T-helper 2 cell treated with Interferon-gamma antibody and Interleukin-4, amounts not matched to agents 100 ng/mL and 5 ng/mL, for 36 hours (primary cell): Measurements from ENCODE around the gene PPCDC. TPM values are rescaled to one million over a fixed set of nuclear protein-coding genes. Genes with fewer than 3 reads are reported as not detected.
"Not testable (repeated sequence)": the region's sequence is repeated elsewhere in the genome, so short reads cannot be mapped to it uniquely, and the experiment has no call there.

Experiments
- intact Hi-C: fragments of 100-400 bp; cut with micrococcal nuclease; formaldehyde crosslinking; loops from one replicate; pipeline ENCODE4 v1.15.1; 2023
- total RNA-seq: library from RNA; stranded (reverse); gene quantifications from 2 replicates; pipeline ENCODE4 v1.2.3, GENCODE V29; 2022

The PPCDC gene
- total RNA-seq, 1 donor from 2014 or later: 50.4 TPM

DNA sequence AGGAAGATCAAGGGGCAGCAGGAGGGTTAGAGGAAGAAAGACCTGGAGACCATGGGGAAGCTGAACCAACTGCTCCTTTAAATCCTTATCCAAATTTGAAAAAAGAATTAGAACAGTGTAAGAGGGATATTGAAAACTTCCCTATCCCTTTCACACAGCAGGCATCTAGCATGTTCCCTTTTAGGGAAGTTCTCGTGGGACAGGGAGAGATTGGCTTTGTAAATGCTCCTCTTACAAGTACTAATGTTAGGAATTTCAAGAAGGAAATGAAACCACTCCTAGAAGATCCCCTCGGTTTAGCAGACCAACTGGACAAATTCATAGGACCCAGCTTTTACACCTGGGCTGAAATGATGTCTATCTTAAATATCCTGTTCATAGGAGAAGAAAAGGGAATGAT lies 41.5 kb downstream of the PPCDC start:
- intact Hi-C loops: no loop called here

DNA sequence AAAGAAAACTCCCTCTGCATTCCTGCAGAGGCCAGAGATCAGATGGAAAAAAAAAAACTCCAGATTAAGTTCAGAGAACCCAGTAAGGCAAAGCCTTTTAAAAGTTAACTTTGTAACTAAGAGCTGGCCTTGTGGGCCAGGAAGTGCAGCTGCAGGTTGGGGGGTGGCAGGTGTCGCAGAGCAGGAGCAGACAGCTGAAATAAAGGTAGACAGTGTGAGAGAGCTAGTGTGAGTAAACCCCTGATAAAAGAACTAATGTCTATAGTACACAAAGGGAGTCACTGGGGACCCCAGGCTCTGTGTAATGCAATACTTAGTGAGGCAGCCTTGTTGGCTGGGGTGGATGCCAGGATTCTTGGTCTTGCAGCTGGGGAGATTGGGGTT lies 42.1 kb downstream of the PPCDC start:
- intact Hi-C loops: no loop called here

DNA sequence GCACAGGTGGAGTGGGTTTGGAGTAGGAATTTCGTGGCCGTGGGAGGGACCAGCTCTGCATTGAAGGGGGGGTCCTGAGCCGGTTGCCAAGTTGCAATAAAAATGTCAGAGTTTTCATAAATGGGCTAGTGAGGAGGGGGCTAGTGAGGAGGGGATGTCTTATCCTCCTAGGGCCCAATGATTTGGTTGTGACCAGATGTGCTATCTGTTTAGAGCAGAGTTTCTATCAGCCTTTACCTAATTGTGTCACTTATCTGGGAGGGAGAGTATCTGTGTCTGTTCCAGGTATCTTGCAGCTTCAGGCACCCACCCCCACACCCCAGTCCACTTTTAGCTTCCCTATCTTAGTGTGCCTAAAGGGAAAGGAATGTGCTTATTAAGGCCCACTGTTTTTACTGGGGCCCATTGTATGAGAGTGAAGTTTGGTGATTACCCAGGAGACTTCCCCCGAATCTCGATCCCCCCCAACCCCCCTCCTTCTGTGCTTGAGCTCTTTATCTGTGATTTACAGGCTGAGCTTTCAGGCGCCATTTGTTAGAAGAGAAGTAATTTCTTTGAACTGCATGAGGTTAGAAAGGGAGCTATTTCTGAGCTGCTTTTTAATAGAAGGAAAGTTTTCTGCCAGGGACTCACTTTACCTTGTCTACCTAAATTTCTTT lies 42.6 kb downstream of the PPCDC start:
- intact Hi-C loops: loop anchor here (2.0 kb wide), 1 partner anchor 23 kb away; no protein-coding TSS in a partner anchor

DNA sequence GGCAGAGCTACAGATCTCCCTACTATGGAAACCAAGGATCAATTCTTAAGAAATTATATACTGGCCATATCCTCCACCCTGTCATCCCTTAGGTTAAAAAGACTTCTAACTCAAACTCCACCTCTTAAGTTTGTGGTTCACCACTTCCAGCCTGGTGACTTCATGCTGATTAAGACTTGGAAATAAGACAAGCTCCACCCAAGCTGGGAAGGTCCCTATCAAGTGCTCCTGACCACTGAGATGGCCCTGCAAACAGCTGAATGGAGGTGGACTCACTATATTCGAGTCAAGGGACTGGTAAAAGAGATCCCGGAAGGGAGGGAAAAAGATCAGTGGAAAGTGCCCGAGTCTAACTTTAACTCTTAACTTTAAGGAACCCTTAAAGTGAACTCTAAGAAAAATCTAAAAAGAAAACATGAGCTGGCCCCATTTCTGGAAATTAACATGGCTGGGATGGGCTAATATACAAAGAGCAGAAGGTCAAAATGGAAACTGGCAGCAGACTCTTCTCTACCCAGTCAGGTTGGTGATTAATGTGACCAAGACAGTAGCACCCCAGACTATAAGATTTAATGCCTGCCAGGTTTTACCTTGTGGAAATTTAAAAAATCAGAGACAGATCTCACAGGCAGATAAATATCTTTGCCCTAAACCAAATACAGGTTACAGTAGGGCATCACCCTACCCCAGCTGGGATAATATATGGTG lies 43.9 kb downstream of the PPCDC start:
- intact Hi-C loops: loop anchor here (1.0 to 2.0 kb wide), 3 partner anchors 24 to 135 kb away; no protein-coding TSS in a partner anchor

DNA sequence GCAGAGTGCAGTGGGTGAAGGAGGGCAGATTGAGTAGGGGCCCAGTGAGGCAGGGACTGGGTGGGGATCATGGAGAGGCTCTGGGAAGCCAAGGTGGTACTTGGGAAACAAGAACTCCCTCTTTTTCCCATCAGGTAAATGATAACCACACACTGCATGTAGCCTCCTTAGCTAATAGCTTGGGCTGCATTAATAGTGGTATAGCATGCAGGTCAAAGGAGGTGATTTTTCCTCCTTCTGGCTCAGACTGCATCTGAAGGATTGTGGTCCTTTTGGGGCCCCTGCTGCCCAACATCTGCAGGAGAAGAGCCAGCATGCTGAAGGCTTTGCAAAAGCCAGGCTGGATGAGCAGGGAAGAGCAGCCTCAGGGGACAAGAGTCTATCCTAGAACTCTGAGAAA lies 45.4 kb downstream of the PPCDC start:
- intact Hi-C loops: no loop called here

DNA sequence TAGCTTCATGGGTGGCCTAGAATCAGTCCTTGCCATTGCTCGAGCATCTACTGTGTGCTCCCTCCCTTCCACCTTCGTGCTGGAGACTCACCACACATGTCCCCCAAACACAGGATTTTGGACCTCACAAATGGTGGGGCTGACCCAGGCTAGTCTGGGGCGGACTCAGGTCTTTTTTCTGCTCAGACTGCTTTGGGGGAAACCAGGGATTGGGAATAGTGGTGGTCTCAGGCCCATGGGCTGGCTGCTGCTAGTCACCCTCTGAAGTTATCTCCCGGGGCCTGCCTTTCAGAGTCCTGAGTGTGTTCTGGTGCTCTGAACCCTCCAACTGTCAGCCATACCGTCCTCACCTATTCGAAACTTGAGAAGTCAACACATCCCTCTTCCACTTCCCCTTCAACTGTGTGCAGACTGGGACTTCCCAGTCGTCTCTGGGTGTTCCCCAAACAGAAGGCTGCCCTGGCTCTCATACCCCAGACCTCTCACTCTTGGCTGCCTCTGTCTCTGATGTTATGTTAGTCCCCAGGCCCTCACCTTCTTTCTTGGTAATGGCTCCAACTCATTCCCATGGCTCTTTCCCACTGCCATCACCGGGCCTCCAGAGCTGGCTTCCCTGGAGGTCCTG lies 46.0 kb downstream of the PPCDC start:
- intact Hi-C loops: no loop called here

DNA sequence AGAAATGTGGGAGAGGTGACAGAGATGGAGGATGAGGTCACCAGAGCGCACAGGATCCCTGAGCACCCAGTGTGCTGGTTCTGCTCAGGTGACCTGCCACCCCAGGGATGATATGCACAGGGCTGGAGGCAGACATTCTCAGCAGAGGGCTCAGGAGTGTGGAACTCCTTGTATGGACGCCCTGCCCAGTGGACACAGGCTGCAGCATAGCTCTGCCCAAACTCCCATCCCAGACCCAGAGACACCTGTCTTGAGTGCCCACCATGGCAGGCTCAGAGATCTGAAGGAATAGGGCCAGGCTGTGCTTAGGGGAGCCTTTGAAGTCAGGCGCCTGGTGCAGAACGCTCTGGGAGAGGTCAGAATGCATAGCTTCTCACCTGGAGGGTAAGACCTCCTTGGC lies 47.3 kb downstream of the PPCDC start:
- intact Hi-C loops: no loop called here

DNA sequence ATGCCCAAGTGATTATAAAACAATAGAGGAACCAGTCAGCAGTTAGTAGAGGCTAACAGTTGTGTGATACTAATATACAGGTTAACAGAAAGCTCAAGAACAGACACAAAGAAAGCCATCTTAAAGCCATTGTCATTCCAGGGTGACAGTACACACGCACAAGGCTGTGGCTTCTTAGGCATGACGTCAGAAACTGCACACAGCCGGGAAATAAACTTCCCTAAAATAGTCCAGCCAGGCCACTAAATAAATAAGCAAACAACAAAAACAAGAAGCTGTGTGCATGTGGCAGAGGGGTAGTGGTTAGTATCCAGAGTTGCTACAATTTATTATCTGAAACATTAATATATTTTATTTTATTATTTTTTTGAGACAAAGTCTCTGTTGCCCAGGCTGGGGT lies 49.8 kb downstream of the PPCDC start:
- intact Hi-C loops: no loop called here

DNA sequence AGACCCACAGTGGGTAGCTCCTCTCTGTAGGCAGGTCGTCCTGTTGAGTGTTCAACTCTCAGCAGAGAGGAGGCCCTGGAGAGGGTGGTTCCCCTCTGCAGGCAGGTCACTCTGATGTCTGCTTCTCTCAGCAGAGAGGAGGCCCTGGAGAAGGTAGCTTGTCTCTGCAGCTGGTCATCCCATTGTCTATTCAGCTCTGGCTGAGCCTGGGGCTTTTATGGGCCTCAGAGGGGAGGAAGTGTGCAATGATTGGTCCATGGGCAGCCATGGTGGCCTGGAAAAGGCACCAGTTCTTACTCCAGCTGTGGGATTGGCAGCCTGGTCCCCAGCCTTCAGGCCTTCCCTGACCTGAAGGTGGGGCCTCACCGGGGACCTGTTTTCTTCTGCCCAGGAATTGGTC lies 52.9 kb downstream of the PPCDC start:
- intact Hi-C loops: no loop called here

DNA sequence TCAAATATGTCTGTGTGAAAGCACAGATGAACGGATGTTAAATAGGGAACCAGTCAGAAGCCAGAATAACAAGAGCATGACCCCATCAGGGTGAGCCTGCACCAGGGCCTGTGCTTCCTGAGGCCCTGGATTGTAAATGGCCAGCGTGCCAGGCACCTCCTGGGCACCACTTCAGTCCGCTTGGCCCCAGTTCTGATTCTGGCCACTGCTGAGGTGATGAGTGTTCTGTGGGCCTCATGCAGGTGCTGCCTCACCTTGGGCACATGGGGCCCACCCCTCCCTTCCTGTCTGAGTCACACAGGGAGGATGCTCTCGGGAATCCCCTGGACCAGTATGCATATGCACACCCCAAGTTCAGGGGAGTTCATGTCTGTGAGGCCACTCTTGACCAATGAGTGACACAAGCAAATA lies 54.2 kb downstream of the PPCDC start:
- intact Hi-C loops: not testable (repeated sequence)

DNA sequence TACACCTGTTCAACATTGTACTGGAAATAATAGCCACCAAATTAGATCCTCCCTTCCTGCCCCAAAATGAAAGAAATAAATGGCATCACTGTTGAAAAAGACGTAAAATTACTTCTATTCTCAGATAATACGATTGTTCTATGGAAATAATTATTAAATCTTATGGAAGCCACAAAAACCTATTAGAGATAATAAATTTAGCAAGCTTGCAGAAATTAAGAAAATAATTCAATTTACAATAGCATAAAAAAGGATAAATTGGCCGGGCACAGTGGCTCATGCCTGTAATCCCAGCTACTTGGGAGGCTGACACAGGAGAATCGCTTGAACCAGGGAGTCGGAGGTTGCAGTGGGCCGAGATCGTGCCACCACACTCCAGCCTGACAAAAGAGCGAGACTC lies 57.8 kb downstream of the PPCDC start:
- intact Hi-C loops: no loop called here

DNA sequence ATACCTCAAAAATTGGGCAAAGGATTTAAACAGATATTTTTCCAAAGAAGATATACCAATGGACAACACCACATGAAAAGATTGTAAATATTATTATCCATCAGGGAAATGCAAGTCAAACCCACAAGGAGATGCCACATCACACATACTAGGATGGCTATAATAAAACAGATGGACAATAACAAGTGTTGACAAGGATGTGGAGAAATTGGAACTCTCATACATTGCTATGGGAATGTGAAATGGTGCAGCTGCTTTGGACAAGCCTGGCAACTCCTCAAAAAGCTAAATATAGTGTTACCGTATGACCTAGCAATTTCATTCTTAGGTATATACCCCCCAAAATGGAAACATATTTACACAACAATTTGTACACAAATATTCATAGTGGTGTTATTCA lies 59.3 kb downstream of the PPCDC start:
- intact Hi-C loops: no loop called here

DNA sequence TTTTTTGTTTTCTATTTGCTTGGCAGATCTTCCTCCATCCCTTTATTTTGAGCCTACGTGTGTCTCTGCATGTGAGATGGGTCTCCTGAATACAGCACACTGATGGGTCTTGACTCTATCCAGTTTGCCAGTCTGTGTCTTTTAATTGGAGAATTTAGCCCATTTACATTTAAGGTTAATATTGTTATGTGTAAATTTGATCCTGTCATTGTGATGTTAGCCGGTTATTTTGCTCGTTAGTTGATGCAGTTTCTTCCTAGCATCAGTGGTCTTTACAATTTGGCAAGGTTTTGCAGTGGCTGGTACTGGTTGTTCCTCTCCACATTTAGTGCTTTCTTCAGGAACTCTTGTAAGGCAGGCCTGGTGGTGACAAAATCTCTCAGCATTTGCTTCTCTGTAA lies 62.3 kb downstream of the PPCDC start:
- intact Hi-C loops: not testable (repeated sequence)

DNA sequence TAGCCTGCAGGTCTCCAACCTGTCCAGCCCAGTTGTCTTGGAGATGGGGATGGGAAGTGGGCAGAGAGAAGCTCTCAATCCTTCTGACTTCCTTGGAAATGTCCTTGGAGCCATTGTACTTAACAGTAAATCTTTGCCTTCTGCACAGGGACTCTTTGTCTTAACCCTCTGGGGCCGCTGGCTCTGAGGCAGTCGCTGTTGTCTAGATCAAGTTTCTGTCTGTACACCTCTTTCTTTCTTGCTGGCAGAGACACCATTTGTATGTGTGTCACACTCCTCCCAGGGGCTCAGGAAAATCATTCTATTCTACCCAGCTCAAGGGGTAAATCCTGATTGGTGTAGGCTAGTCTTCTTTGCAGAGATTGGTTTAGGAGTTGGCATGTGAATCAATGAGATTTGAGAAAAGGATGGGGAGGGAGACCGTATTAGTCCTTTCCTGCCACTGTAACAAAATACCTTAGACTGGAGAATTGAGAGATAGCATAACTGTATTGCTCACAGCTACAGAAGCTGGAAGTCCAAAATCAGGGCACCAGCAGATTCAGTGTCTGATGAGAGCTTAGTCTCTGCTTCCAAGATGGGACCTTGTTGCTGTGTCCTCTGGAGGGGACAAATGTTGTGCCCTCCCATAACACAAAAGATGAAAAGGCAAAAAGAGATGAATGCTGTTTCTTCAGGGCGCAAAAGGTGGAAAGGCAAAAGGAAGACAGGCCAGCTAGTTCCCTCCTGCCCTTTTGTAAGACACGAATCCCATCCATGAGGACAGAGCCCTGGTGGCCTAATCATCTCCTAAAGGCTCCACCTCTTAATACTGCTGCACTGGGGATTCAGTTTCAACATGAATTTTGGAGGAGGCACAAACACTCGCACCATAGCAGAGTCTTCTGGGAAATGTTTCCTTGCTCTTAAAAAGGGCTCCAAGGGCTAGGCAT lies 66.3 kb downstream of the PPCDC start:
- intact Hi-C loops: no loop called here

DNA sequence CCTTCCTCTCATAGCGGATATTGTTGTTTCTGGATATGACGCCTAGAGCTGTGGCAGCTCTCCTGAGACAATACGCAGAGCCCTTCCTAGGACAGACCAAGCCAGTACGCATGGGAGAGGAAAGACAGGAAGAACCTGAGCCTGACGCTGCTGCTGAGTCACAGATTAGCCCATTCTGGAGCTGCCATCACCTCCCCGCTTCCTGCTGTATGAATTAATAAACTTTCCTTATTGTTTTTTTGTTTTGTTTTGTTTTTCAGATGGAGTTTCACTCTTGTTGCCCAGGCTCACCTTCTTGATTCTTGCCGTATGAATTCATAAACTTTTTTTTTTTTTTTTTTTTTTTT lies 67.0 kb downstream of the PPCDC start:
- intact Hi-C loops: no loop called here

DNA sequence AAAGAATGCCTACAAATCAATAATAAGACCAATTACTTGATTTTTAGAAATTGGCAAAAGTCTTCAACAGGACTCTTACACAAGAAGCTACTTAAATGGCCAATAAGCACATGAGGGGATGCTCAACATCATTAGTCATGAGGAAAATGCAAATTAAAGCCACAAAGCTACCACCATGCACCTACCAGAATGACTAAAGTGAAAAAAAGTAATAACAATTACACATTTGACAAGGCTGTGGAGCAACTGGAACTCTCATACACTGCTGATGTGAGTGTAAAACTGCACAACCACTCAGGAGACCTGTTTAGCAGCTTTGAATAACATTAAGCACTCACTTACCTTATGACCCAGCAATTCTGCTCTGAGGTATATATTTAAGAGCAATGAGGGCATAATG lies 68.4 kb downstream of the PPCDC start:
- intact Hi-C loops: no loop called here

DNA sequence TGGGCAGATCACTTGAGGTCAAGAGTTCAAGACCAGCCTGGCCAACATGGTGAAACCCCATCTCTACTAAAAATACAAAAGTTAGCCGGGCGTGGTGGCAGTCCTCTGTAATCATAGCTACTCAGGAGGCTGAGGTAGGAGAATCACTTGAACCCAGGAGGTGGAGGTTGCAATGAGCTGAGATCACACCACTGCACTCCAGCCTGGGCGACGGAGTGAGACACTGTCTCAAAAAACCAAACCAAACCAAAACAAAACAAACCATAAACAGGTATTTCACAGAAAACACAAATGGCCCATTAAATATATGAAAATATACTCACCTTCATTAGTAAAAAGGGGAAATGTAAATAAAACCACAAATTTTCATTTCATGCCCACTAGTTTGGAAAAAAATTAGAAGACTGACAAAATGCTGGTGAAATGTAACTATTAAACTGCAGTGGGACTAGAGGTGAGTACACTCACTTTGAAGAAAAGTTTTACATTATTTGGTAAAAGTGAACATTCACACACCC lies 71.6 kb downstream of the PPCDC start:
- intact Hi-C loops: not testable (repeated sequence)

DNA sequence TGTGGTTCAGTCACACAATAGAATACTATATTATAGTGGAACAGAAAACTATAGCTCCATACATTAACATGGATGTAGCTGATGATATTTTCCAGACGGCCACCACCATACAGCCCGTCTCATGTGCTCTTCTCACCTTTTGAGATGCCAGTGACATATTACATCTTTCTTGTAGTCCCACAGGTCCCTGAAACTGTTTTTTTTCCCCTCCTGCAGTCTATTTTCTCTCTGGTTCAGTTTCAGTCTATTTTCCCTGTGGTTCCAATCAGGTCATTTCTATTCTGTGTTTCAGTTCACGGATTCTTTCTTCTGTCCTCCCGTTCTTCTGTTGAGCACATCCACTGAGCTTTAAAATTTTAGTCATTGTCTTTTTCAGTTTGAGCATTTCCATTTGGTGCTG lies 72.2 kb downstream of the PPCDC start:
- intact Hi-C loops: no loop called here

DNA sequence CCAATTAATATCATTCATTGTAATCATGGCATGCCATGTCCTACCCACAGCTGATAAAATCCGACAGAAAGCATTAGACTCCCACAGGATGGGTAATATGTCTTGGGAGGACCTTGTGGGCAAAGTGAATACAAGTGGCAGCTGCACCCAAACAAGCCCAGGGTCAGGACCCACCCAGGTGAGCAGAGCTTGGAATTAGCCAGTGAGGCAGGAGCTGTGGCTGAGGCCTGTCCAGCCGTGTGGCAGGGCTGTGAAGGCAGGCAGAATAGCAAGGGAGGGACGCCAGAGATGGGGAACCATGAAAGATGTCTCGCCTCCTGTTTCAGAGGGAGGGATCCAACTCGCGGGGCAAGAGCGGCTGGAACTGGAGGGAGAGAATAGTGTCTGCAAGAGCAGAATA lies 74.5 kb downstream of the PPCDC start:
- intact Hi-C loops: no loop called here

DNA sequence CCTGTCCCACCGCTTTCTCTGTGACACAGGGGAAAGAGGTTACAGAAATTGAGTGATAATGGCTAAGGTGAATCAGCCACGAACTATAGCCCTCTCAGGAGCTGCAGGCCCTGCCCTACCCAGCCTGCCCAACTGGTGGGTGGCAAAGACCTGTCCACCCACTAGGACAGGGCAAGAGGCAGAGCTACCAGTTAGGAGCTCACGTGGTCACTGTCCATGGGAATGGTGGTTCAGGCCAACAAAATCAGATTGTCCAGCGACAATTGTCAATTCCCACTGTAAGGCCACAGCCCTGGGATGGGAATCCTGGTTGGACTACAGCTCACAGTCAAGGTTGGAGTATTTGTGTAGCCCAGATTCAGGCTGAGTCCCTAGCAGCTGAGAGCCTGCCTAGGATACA lies 75.0 kb downstream of the PPCDC start:
- intact Hi-C loops: no loop called here
